NCI-H82 treated with DMSO at 0.1 percent for 48 hours (cell line): Measurements from ENCODE around the gene ADAMTS20.

Experiments
- DNase-seq: peaks from one replicate; lab custom pipeline; 2025; ENCODE audit not compliant: unreplicated experiment; lab: John Stamatoyannopoulos, UW

Gene ADAMTS20

DNA sequence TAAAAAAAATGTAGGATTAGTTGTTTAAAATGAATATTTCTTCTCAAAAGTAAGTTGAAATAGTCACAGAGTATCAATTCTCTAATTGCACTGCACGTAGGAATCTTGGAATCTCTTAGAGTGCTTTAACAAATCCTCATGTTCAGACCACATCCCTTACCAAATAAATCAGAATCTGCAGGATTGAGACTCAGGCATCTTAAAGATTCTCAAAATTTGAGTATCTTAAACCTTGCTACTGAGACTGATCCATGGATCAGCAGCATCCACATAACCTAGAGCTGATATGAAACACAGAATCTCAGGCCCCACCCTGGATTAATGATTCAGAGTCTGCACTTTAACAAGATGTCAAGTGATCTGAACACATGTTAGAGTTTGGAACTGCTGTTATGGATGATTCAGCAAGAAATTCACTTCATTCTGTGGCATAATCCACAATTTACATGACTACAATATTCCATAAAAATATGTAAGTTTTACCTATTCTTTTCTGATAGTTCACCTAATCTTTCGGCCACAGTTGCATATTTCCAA is 58.7 kb downstream of the ADAMTS20 start:
- no peak for DNase-seq

DNA sequence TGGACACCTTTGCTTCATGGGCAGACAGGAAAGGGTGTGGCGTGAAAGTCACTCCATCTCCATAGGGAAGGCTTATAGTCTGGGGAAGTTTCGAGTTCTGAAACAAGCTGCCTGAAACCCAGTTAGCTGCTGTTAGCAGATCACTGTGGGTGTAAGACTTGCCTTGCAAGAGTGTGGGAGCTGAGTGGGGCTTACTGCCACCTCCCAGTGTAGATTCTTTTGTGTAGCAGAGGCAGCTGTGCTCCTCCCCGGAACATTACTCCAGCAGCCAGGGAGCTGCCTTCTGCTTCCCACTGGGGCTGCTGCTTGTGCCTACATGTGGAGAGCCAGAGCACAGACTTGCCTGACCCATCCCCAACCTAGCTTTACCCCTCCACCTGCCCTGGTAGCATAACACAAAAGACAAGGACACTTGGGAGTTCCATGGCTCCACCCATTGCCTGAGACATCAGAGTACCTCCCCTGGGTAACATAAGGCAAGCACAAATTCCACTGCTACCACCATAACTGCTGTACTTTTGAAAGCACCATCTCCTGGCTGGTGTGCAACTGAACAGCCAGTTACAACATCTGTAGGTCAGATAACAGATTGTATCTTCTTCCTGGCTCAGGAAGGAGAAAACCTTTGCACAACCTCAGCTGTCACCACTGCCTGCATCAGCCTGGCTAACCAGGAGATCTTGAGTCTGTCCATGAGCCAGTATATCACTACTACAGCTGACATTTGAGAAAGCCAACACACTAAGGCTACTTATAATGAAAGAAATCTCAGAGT is 69.5 kb downstream of the ADAMTS20 start:
- DNase-seq: no peak

DNA sequence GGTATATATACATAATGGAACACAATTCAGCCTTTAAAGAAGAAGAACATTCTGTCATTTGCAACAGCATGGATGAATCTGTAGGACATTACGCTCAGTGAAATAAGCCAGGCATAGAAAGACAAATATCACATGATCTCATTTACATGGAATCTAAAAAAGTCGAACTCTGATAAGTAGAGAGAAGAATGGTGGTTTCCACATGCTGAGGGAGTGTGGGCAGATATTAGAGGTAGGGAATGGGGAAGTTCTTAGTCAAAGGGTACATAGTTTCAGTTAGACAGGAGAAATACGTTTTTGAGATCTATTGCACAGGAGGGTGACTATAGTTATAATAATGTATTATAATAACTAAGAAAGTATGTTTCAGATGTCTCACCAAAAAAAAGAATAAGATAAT is 71.4 kb downstream of the ADAMTS20 start:
- DNase-seq: no peak

DNA sequence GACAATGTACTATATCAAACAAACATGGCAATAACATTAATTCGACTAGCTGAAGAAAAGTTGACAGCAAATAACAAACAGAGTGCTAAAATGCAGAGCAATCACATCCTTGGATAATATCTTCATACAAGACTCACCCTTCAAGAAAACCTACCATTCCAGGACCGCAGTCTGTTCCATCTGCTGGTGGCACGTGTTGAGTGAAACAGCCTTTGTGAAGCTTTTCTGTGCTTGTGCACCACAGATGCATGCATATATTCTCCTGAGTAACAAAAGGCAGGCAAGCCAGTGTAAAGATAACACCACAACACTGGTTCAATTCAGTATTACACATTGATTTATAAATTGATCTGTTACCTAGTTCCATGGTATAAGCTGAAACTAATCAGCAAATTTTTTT is 89.3 kb downstream of the ADAMTS20 start:
- no peak for DNase-seq

DNA sequence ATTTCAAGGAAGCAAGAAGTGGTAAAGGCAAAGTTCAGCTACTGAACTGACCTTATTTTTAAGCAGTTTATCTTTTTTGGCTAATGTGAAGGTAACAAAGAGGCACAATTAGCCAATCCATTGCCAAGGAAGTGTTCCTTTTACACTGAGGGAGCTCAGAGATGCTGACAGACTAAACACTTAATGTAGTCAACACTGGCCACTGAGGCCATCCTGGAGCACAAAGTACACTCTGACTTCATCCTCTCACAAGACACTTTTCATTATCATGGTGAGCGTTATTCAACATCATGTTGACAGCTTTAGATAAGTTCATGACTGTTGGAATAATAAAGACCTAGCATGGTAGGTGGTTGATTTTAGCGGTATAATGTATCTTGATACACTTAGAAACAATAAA is 89.9 kb downstream of the ADAMTS20 start:
- DNase-seq: no peak

DNA sequence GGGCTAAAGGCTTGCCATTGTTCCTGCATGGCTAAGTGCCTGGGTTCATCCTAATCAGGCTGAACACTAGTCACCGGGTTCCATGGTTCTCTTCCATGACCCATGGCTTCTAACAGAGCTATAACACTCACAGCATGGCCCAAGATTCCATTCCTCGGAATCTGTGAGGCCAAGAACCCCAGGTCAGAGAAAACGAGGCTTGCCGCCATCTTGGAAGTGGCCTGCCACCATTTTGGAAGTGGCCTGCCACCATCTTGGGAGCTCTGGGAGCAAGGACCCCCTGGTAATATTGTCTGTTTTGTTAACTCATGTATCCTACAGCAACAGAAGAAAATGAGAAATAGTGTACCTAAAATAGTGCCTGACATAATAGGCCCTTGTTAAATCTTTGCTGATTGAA is 92.7 kb downstream of the ADAMTS20 start:
- DNase-seq: no peak

DNA sequence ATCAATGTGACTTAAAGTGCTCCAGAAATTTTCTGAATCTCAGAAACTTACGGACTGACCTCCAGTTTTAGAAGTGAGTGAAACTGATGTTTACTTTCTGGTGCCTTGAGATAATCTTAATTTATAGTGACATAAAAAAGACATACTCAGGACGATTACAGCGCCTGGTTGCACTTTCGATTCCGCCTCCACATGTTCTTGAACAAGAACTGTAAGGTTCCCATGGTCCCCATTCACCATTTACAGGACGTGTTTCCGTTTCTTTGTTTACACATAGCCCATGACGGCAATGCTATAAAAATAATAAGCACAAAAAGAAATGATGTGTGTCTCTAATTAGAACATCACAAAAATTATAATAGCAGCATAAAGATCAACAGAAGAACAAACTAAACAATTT is 98.2 kb downstream of the ADAMTS20 start:
- DNase-seq: no peak

DNA sequence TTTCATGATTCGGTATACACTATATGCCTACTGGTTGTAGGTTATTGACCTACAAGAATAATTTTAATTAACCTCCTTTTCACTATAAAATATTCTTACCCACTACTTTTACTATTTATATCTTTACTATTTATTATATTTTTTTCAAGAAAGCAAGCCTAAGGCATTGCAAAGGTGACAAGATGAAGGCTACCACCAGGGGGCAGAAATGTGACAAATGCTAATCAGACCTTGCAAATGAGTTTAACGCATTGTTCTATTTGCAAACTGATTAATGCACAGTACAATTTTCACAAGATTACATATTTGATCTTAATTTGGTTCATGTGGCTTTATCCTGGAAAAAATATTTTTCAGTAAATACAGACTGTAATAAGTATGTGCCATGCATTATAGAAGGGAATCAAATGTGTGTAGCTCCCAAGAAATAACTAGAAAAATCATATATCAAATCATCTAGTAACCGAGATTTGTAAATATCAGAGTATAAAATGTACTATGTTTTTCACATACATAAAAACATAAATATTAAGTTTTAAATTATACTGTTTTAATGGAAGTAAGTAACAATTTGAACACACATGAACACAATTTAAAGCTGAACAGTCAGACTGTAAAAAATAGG is 107.0 kb downstream of the ADAMTS20 start:
- peak; percentile 16 for DNase-seq

DNA sequence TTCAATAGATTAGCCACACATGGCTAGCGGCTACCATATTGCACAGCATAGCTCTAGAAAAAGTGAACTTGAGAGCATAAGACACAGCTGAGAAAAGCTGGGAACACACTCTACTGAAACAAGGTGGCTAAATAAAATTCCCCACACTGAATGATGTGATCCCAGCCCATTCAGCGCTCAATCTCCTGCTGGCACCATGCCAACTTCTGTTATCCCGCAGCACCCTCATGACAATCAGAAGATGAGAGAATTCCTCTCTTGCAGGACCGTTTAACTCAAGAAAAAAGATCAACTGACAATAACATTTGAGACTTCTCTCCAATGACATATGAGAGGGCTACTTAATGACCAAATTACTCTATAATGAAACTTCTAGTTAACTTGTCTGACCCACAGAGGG is 115.4 kb downstream of the ADAMTS20 start:
- no peak for DNase-seq

DNA sequence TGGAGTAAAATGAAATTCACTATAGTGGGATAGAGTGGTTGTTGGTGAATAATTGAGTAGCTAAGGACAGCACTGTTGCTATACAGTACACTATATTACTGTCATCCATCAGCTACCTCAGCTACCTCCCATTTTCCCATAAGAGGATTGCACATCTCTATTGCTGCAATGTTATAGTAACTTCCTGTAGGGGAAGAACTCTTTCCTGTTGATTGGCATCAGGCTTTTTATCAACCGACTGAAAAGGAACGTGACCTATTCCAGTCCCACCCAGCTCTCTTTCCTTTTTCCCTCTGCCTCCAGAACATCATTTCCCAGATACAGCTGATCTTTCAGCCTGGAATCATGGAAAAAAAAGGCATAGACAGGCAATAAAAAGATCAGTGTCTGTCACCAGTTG is 117.4 kb downstream of the ADAMTS20 start:
- DNase-seq: no peak

DNA sequence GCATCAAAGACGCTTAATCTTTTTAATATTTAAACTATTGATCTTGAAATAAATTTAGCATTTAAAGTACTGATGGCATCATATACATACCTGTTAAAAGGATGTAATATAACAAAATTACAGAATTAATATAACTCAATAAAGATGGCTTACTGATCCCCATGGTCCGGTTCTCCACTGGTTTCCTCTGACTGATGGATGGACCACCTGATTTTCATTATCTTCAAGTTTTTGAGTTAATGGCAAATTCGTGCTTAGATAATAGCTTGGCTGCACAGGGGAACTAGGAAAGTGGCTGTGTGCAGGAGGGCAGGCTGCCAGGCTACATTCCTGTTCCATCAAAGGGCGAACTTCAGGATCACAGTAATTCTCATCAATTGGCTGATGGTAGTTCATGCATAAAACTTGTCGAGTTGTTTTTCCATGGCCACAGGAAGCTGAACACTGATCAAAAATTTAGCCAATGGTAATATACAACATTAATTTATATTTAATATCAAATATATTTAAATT is 123.9 kb downstream of the ADAMTS20 start:
- no peak for DNase-seq

DNA sequence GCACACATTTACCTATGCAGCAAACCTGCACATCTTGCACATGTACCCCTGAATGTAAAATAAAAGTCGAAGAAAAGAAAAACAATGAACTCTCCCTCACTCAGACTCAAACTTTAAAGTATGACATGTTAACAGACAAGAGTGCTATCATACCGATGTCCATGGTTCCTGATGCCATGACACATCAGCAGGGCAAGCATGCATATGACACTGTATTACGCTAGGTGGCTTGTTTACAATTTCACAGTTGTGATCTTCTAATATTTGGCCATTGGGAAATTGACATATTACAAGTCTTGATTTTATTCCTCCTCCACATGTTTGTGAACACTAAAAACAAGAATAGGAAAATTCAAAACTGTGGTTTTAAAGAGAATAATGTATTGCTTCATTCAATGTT is 126.6 kb downstream of the ADAMTS20 start:
- no peak for DNase-seq

DNA sequence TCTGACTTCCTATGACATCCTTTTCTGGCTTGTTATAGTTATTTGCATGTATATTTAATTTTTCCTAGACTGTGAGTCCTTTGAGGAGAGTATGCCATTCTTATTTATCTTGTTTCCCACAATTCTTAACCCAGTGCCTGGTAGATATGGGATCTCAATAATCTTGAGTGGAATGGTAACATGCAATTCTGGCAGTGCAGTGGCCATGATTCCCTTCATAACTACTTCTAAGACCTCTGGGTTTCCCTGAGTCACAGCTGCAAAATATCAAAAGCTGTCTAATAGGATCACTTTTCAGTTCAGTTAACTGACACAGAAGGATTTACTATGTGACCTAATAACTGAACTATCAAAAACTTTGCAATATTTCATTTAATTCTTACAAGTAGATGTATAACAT is 135.0 kb downstream of the ADAMTS20 start:
- DNase-seq: no peak

DNA sequence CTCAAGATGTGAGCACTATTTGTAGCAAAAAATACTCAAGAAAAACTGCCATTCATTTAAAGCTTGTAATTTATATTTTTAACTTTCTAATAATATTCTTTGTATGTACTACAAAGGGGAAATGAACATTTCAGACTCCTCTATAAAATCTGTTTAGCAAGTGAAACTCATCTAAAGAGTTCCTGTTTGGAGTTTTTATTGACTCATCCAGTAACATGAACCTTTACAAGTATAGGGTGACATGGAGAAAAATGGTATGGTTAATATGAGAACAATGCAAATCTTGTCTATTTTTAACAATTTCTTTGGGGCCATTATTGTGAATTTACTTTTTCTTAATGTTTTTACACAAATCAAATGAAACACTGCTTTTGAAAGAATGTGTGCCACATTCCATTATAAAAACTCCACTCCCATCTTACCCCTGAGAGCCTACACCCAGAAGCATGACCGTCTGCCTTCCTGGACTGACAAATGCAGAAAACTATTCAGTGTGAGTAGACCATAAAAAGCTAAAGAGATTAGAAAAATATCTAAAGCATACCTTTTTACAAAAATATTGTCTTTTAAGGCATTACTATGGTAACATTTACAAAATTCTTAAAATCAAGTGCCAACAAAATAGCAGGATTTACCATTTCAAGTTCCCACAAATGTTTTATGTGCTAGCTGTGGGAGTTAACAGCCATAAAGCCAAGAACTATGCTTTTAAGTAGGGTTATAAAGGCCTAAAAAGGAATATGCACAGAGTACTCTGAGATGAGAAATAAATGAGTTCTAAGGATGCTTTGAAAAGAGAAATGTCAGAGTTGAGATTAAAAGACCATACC is 144.0 kb downstream of the ADAMTS20 start:
- no peak for DNase-seq

DNA sequence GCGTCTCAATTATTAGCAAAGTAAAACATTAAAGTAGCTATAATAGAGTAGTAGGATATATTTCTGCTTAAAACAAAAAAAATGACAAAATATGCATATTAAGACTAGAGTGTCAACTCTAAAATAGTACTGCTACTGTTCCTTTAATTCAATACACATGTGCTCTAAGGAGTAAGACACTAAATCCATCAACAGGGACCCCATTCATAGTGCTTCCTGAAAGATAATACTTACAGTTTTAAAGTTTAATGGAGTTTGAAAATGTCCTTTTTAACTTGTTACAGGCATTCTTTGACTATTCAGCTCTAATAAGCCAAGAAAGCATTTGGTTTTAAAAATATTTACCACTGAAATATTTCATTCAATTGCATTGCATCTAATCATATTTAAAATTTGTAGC is 145.2 kb downstream of the ADAMTS20 start:
- DNase-seq: no peak

DNA sequence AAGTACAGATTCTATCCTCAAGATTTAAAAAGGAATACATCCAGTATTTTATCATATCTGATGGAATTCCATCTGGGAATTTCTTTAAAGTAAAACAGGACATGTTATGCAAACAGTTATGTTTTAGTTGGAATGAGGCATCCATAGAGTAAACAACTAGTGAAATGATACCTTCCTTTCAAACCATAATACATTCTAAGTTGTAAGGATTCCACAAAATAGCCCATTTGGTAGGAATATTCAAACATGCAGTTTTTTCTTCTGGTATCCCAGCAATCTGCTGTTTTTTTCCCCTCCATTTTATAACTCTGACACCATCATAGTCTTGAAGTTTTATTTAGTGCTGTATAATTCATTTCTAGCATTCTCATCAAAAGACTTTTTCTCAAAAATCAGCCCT is 149.6 kb downstream of the ADAMTS20 start:
- no peak for DNase-seq

DNA sequence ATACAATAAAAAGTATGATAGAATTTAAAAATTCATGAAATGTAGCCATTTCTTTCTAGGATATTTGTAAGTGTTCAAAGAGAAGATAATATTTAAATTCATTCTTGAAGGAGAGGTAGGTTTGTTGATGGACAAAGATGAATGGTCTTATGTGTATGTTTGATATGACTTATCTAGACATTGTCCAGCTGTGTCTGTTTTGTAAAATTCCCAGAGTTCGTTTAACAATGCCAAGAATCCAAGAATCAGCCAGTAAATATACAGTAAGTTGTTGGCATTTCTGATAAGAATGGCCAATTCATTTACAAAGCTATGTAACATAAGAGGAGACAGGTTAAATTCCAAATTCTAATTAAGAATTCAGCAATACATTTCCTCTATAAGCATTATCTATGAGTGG is 150.9 kb downstream of the ADAMTS20 start:
- no peak for DNase-seq

DNA sequence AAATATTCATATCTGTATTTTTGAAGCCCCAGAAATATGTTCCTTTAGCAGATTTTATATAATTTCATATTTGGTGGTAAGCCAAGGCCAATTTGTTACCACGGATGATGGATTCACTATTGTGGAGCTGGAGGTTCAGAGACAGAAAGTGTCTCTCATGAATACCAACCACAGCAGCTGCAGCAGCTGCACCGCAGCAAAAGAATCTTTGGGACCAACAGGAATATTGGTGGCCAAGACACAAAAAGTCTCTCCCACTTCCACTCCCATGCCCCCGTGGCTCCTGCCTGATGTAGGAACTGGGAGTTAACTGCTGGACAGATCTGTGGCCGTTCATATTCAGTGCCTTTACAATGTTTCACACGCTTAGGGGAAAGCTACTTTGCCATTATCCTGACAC is 155.3 kb downstream of the ADAMTS20 start:
- no peak for DNase-seq

DNA sequence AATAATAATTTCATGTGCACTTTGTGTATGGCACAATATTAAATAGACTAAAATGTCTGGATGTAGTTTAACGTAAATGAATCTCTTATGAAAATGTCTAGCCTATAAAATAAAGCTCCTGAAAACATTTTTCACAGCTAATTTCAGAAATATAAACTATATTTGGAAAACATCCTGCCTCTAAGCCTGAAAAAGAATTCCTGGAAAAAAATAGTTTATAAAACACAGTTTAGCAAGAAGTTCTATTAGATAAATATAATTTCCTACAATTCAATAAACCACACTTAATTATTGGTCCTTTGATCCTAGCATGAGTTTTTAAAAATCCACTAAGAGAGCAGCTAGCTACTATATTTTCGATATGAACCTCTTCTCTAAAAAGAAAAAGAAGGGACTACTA is 159.9 kb downstream of the ADAMTS20 start:
- no peak for DNase-seq

DNA sequence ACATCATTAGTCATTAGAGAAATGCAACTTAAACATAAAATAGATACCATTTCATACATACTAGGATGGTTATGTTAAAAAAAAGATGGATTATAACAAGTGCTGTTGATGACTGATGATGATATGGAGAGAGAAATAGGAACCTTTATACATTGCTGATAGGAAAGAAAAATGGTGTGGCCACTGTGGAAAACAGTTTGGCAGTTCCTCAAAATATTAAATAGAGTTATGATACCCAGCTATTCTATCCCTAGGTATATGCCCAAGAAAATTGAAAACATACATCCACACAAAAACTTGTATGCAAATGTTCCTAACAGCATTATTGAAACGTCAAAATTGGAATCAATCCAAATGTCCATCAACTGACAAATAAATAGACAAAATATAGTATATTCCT is 170.1 kb downstream of the ADAMTS20 start:
- no peak for DNase-seq

DNA sequence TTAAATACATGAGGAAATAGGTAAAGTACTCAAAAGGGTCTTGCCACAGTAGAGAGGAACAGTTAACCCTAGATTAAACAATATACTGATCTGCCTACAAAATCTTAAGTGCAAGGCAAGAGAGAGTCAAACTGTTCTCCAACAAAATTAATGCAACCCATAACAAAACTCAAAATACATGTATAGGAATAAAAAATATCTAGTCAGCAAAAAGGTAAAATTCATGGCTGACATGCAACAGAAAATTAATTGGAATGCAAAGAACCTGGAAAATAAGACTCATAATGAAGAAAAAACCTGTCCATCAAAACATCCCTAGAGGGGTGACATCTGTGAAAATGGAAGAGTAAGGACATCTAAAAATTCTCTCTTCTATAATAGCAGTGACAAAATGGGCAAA is 173.6 kb downstream of the ADAMTS20 start:
- DNase-seq: no peak

DNA sequence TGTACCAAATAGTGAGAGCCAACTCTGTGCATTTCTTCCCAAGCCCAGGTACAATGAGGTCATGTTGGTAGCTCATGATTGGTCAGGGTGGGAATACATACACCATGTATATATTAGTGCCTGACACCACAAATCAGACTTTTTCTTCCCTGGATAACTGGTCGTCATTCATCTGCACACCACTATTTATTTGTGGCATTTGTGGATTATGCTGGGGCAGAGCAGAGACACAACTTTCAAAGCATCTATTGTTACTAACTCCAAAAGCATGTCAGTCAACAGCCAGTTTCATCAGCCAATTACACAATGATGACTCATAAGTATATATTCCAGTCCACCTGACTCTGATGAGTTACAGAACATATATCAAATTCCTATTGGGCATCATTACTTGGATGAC is 181.7 kb downstream of the ADAMTS20 start:
- DNase-seq: no peak
